Endothelial cell (in vitro differentiated cells): ENCODE results near the gene CPEB2. TPM values are rescaled to one million over a fixed set of nuclear protein-coding genes. Genes with fewer than 3 reads are reported as not detected.

Source experiments
- DNase-seq: peaks from one replicate; pipeline ENCODE4 v3.0.0; 2021; ENCODE audit warnings: low spot score
- H3K27ac Mint-ChIP-seq: one replicate; pipeline ENCODE4 v1.8.0; 2021; ENCODE audit warnings: mixed read lengths, inconsistent platforms; ENCODE audit not compliant: unreplicated experiment
- H3K27me3 Mint-ChIP-seq: one replicate; pipeline ENCODE4 v1.8.0; 2021; ENCODE audit warnings: mild to moderate bottlenecking, moderate library complexity, mixed read lengths, inconsistent platforms; ENCODE audit not compliant: unreplicated experiment
- H3K36me3 Mint-ChIP-seq: one replicate; pipeline ENCODE4 v1.8.0; 2021; ENCODE audit warnings: mild to moderate bottlenecking, low read depth, mixed read lengths, inconsistent platforms; ENCODE audit not compliant: unreplicated experiment
- H3K4me1 Mint-ChIP-seq: one replicate; pipeline ENCODE4 v1.8.0; 2021; ENCODE audit warnings: mild to moderate bottlenecking, mixed read lengths, inconsistent platforms; ENCODE audit not compliant: unreplicated experiment
- H3K4me3 Mint-ChIP-seq: one replicate; pipeline ENCODE4 v1.8.0; 2021; ENCODE audit warnings: mild to moderate bottlenecking, mixed read lengths, inconsistent platforms; ENCODE audit not compliant: unreplicated experiment
- H3K9me3 Mint-ChIP-seq: one replicate; pipeline ENCODE4 v1.8.0; 2021; ENCODE audit warnings: mixed read lengths, inconsistent platforms; ENCODE audit not compliant: unreplicated experiment
- total RNA-seq: library from RNA; stranded (reverse); fragmentation: NEBNext Ultra II Directional; extraction: Animal tissue kit (Norgen Biotek cat#: 25700); gene quantifications from one replicate; pipeline ENCODE4 v1.2.1, GENCODE V29; 2021; ENCODE audit not compliant: unreplicated experiment
- TF ChIP-seq, protein P1 (sequence below): fragments of 200-600 bp; sonication (generic); IDR thresholded peaks from one replicate; pipeline ENCODE4 v1.5.0; 2021; ENCODE audit warnings: antibody characterized with exemption; ENCODE audit not compliant: unreplicated experiment

Gene CPEB2
- total RNA-seq, 1 donor from 2014 or later = 14.9 TPM

DNA sequence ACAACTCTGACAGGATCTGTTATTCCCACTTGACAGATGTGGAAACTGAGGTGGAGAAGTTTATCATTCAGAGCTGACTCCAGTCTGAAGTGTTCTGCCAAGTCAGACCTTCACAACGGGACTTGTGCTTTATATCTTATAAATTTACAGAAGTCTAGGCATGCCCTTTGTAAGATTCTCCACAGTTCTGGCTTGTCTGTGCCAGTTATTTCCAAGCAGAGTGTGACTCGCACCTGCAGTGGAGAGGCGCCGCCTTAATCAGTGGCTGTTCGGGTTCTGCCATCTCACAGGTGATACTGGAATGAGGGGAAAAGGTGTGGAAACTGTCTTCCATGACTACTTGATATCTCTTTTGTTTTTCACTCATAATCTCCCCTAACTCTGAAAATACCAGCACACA lies 63.2 kb downstream of the CPEB2 start:
- no peaks in the 10 kb centered on the region for H3K9me3 Mint-ChIP-seq
- H3K4me1 Mint-ChIP-seq = no peaks in the 10 kb centered on the region
- TF ChIP-seq, protein P1, sequence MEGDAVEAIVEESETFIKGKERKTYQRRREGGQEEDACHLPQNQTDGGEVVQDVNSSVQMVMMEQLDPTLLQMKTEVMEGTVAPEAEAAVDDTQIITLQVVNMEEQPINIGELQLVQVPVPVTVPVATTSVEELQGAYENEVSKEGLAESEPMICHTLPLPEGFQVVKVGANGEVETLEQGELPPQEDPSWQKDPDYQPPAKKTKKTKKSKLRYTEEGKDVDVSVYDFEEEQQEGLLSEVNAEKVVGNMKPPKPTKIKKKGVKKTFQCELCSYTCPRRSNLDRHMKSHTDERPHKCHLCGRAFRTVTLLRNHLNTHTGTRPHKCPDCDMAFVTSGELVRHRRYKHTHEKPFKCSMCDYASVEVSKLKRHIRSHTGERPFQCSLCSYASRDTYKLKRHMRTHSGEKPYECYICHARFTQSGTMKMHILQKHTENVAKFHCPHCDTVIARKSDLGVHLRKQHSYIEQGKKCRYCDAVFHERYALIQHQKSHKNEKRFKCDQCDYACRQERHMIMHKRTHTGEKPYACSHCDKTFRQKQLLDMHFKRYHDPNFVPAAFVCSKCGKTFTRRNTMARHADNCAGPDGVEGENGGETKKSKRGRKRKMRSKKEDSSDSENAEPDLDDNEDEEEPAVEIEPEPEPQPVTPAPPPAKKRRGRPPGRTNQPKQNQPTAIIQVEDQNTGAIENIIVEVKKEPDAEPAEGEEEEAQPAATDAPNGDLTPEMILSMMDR = no peak
- H3K4me3 Mint-ChIP-seq = no peak overlapping the region
- no peak for DNase-seq
- no peaks in the 10 kb centered on the region for H3K36me3 Mint-ChIP-seq
- H3K27me3 Mint-ChIP-seq = no peaks in the 10 kb centered on the region
- H3K27ac Mint-ChIP-seq = no peak overlapping the region

DNA sequence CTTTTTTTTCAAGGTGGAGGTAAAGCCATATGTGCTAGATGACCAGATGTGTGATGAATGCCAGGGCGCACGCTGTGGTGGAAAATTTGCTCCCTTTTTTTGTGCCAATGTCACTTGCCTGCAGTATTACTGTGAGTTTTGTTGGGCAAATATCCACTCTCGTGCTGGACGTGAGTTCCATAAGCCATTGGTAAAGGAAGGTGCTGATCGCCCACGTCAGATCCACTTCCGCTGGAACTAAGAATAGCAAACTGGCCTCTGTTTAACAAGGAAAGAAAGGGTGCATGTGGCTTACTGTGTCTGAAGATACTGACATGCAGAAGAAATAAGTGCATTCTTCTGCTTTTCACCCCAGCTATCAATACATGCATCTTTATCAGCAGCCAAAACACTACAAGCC lies 63.9 kb downstream of the CPEB2 start:
- H3K9me3 Mint-ChIP-seq = no peaks in the 10 kb centered on the region
- TF ChIP-seq, protein P1 = no peak
- no peak for DNase-seq
- H3K27me3 Mint-ChIP-seq = no peaks in the 10 kb centered on the region
- H3K4me1 Mint-ChIP-seq = no peaks in the 10 kb centered on the region
- no peak overlapping the region for H3K4me3 Mint-ChIP-seq
- H3K27ac Mint-ChIP-seq = no peak overlapping the region
- H3K36me3 Mint-ChIP-seq = no peaks in the 10 kb centered on the region

DNA sequence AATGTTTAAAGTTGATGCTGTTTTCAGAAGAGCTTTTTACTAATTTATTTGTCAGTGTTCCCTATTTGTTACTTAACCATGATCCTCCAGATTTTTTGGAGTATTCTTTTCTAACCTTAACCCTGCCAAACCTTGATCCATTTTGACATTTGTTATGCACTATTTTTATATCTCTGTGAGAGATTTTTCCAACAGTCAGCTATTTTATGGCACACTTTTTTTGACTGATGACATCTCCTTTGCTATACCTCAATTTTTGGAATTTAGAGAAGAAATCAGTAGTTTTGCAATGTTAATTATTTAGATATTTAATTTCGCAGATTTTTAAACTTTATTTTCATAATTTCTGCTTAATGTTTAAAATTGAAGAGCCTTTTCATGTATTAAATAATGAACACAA lies 66.0 kb downstream of the CPEB2 start:
- no peaks in the 10 kb centered on the region for H3K9me3 Mint-ChIP-seq
- no peak overlapping the region for H3K4me3 Mint-ChIP-seq
- H3K4me1 Mint-ChIP-seq = no peaks in the 10 kb centered on the region
- H3K36me3 Mint-ChIP-seq = no peaks in the 10 kb centered on the region
- TF ChIP-seq, protein P1 = no peak
- no peak overlapping the region for H3K27ac Mint-ChIP-seq
- no peak for DNase-seq
- H3K27me3 Mint-ChIP-seq = no peaks in the 10 kb centered on the region

DNA sequence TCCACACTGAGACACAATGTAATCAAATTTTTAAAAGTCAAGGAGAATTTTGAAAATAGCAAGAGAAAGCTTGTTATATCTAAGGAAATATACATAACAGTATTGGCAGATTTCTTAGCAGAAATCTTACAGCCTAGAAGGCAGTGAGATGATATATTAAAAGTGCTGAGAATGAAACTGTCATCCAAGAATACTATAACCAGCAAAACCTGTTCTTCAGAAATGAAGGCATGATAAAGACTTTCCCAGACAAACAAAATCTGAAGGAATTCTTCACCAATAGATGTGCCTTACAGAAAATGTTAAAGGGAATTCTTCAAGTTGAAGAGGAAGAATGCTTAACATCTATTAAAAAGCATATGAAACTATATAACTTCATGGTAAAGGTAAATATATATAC lies 73.6 kb downstream of the CPEB2 start:
- no peaks in the 10 kb centered on the region for H3K27me3 Mint-ChIP-seq
- no peaks in the 10 kb centered on the region for H3K9me3 Mint-ChIP-seq
- H3K4me1 Mint-ChIP-seq = peaks cover 4% of the 10 kb centered on the region
- TF ChIP-seq, protein P1 = no peak
- H3K27ac Mint-ChIP-seq = no peak overlapping the region
- DNase-seq = no peak
- H3K36me3 Mint-ChIP-seq = no peaks in the 10 kb centered on the region
- no peak overlapping the region for H3K4me3 Mint-ChIP-seq

DNA sequence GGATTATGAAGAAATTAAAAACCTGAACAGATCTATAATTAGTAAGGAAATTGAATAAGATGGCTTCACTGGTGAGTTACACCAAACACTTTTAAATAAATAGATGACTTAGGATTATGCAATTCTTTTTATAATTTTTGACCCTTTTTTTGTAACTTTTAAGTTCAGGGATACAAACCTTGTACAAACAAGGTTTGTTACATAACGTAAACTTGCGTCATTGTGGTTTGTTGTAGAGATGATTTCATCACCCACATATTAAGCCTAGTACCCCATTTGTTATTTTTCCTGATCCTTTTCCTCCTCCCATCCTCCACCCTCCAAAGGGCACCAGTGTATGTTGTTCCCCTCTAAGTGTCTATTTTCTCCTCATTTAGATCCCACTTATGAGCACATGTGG lies 75.7 kb downstream of the CPEB2 start:
- Mint-ChIP-seq H3K36me3 (no peaks in the 10 kb centered on the region), H3K27me3 (no peaks in the 10 kb centered on the region), H3K9me3 (no peaks in the 10 kb centered on the region), H3K4me1 (peaks cover 4% of the 10 kb centered on the region), H3K27ac (no peak overlapping the region), H3K4me3 (no peak overlapping the region)
- no peak for DNase-seq
- TF ChIP-seq, protein P1 = no peak
